COLO668 (cell line): ENCODE results near the gene TPRKB.
"Not testable (repeated sequence)": the region's sequence is repeated elsewhere in the genome, so short reads cannot be mapped to it uniquely, and the experiment has no call there.

Experiments used
- DNase-seq: peaks from one replicate; lab custom pipeline; 2025; ENCODE audit not compliant: unreplicated experiment; lab: John Stamatoyannopoulos, UW

The TPRKB gene

GRCh38 chr2:73740767-73741166, 3.6 kb upstream of the TPRKB start:
- DNase-seq, result no peak

DNA sequence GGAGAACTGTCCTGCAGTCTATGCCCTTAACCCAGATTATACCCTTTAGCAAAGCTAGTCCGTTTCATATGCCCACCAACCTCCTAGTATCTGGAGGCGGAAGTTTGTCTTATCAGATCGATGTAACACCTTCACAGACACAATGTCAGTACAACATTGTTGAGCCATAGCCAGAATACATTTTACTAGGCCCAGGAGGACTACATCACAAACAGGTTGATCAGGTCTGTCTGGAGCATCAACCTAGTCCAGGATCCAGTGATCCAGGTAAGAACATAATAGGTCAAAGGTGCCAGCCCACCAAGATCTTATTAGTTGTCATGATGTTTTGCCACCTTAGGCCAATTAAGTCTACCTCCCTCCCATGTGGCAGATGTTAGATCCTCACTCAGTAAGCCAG, 2.0 kb upstream of the TPRKB start:
- DNase-seq, result no peak

DNA sequence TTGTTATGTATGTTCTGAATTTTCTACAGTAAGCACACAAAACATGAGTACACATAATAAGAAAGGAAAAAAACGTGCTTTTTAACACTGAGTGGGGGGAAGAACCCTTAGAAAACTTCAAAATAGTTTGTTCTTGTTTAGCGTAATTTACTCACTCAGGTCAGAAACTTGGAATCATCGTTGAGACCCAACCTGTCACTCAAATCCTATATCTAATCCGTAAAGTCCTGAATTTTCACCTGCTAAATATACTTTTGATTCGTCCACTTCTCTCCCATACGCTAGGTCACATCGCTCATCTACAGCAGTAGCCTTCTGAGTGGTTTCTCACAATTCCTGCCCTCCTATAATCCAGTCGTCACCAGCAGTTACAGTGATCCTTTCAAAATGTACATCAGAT, 767 bp downstream of the TPRKB start:
- DNase-seq, result no peak

DNA sequence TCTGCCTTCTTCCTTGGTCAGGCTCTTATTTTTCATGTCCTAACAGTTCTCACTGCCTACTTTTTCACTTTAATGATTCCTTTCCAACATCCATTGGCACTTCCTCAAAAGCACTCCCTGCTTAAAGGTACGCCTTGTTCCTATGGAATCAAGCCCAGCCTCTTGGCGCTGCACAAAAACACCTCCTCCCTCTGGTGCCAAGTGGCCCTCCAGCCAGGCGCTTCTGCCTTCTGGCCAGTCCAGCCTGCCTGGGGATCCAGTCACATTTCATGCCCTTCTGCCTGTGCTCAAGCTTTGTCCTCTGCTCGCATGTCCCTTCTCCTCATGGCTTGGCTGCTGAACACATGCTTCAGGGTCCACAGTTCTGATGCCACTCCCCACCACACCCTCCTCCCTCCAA, 6.3 kb downstream of the TPRKB start:
- no peak for DNase-seq

DNA sequence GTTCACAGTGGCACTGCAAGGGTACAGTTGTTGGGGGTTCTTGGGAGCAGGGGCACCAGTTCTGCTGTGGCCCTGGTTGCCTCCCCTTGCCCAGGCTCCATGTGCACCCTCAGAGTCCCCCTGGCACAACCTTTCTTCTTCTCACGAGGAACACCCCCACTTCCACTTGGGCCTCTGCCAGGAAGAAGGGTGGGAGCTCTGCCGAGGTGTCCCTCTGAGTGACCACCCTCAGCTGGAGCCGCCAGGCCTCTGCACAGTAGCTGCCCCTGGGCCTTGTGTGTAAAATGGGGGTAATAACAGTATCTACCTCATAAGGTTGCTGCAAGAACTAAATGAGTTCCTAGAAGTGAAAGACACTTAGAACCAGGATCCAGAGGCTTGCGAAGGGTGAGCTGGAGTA, 8.4 kb downstream of the TPRKB start:
- DNase-seq, result no peak

DNA sequence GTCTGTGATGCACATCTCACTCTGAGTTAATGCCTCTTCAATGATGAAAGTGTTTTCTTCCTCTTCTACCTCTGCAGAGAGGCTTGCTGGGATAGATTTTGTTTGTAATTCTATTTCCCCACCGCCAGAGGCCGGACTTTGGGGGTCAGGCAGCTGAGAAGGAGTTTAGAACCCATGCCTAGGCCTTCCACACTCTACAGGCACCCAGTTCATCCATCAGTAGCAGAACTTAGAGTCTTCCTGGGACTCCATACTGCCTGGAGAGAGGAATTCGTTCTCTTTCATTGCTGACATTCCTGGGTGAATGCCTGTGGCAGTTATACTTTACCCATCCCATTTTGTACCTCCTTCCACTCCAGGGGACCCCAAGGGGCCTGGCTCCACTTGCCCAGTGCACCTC, 9.1 kb downstream of the TPRKB start:
- no peak for DNase-seq

DNA sequence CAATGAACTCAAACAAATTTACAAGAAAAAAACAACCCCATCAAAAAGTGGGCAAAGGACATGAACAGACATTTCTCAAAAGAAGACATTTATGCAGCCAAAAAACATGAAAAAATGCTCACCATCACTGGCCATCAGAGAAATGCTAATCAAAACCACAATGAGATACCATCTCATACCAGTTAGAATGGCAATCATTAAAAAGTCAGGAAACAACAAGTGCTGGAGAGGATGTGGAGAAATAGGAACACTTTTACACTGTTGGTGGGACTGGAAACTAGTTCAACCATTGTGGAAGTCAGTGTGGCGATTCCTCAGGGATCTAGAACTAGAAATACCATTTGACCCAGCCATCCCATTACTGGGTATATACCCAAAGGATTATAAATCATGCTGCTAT, 10.5 kb downstream of the TPRKB start:
- not testable (repeated sequence) for DNase-seq

DNA sequence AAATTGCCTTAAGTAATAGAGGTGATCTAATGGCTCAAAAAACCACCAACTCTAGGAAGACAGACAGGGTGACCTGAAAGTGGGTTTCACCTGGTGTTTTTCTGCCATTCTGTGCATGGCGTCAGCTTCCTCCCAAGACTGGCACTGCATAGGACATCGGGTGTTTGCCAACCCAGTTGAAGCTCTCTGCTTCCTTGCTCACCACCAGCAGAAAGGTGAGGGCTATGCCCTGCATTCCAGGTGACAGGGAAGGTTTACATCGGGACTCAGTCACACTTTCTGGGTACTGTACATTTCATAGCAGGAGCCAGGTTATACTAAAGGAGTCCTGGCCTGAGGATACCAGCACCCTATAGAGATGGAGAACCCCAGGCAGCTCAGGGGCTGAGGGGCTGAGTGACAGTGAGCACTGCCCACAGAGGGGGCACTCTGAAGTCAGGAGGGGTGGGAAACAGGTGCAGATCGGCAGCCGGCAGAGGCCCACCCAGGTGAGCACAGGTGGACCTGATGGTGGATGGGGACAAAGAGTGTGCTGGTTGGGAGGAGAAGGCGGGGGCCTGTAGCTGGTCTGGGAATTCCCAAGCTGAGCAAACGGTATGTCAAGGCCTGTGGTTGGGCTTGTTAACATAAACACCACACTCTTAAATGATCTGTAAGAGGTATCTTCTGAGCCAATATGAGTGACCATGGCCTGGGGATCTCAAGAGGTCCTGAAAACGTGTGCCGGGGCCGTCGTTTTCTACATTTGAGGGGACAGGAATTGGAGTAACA, 18.1 kb downstream of the TPRKB start:
- DNase-seq, result no peak

DNA sequence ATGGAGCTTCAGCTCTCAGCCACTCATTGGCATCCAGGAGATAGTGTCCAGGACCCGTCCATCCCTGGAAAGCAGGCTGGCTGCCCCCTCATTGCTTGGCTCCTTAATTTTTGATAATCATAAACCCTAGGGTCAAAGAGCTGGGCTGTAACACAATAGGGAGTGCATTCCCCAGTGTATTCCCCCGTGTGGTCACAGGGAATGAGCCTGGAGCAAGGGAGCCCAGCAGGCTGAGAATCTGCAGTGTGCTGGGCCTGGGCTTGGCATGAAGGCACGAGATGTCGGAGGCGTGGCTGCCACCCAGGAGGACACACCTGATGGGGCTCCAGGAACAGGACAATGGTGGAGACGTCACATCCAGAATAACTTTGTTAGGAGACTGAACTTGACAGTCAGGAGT, 18.7 kb downstream of the TPRKB start:
- DNase-seq, result no peak

DNA sequence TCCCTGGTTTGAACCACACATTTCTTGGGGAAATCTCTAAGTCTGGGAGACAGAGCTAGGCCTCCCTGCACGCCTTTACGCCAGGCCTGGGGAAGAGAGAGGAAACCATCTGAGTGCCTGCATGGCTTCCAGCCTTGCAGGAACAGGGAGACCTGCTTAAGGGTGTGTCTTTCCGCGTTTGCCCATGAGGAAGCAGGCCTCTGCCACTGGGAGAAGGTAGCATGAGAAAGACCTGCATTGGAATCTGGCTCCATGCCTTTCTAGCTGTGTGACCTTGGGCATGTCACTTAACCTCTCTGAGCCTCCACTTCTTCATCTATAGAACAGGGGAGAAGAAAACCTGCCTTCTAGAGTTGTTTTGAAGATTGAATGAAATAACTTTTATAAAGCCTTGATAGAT, 19.4 kb downstream of the TPRKB start:
- not testable (repeated sequence) for DNase-seq

GRCh38 chr2:73717251-73717606, 19.9 kb downstream of the TPRKB start:
- DNase-seq, result no peak

- DNase-seq, result no peak
Measured at GRCh38 chr2:73716543-73717250, 20.4 kb downstream of the TPRKB start.

- DNase-seq, result no peak
Measured at GRCh38 chr2:73714091-73714490, 23.1 kb downstream of the TPRKB start.

DNA sequence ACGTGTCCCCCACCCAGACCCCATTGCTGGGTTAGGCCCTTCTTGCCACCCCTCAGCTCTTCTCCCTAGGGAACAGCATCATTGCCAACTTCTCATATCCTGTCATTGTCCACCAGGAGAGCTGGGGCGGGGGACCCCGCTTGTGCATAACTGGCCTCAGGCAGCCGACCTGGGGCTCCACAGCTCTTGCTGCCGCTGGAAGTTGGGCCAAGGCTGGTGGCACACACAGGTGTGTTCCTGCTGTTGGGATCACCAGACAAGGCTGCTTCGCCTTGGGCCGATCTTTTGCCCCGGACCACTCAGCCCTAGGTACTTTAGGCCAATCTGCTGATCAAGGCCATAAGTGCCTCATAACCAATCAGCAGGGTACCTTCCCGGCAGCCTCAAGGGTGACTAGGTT, 28.6 kb downstream of the TPRKB start:
- no peak for DNase-seq

DNA sequence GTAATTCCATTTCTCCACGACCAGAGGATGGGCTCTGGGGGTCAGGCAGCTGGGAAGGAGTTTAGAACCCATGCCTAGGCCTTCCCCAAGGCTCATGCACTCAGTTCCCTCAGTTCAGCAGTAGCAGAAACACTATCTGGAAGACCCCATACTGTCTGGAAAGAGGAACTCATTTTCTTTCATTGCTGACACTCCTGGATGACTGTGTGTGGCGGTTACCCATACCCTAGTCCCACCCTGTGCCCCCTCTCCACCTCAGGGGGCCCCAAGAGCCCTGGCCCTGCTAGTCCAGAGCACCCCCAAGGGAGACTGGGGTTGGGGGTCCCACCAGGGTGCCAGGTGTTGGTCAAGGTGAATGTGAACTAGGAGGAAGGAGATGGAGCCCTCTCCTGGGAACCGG, 29.5 kb downstream of the TPRKB start:
- no peak for DNase-seq

GRCh38 chr2:73707058-73707457, 30.1 kb downstream of the TPRKB start:
- DNase-seq, result no peak

- DNase-seq, result no peak
Measured at GRCh38 chr2:73705091-73705490, 32.1 kb downstream of the TPRKB start.

DNA sequence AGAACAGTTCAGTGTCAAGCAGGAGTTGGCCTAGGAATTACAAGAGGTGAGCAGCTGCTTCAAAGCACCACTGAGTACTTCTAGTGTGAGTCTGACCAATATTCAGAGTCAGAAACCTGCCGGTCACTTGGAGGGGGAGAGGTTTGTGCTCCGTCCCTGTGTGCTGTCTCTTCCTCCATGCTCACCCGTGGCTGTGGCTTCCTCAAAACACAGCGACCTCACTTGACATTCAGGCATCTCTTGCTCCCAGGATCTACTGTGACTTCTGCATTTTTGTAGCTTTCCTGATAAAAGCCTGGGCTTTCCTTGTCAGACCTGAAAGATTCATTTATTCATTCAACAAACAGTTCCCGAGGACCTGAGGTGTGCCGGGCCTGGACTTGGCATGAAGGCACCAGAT, 32.9 kb downstream of the TPRKB start:
- no peak for DNase-seq

DNA sequence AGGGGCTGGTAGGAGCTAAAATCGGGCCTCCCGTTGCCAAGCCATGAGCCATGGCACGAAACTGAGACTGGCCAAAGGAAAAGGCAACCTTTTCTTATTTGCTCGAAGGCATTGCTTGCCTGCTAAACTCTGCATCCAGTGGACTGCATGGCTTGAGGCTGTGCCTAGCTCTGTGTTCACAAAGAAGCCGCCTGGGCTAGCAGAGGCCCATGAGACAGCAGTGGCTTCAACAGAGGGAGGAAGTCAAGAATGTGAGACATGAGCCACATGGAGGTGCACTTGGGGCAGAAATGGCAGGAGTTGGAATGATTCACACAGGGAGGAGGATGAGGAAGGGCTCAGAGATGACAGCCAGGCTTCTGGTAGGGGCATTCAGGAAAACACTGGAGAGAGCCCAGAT, 33.5 kb downstream of the TPRKB start:
- no peak for DNase-seq

DNA sequence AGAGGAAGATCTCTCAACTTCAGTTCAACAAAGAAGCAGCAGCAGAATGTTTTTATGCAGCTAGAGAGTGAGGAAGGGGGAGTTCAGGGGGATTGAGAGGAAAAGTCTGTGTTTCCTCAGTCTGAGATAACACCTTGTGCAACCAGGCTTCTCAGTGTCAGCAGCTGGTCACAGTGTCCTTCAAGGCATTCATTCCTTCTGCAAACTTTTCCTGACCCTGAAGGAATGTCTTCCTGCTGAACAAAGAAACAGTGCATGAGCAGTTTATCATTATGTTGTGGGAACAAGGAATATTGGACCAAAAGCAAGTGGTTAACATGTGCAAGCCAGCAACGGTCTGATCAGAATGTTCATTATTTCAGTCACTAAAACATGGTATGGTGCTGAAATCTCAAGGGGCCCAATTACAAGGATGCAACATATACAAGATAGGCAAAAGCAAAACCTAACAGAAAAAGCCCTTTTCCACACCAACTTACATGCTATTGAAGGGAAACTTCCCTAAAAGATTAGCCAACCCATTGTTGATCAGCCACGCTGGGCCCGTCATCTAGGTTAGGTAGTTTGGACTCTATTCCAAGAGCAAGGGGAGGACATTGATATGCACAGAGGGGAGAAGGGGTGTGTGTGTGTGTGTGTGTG, 34.2 kb downstream of the TPRKB start:
- DNase-seq, result not testable (repeated sequence)

- DNase-seq, result no peak
Measured at GRCh38 chr2:73701968-73702665, 35.0 kb downstream of the TPRKB start.

DNA sequence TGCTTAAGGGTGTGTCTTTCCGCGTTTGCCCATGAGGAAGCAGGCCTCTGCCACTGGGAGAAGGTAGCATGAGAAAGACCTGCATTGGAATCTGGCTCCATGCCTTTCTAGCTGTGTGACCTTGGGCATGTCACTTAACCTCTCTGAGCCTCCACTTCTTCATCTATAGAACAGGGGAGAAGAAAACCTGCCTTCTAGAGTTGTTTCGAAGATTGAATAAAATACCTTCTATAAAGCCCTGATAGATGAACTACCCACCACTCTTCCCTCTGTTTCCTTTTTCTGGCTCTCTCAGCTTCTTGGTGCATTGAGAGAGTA, 35.7 kb downstream of the TPRKB start:
- not testable (repeated sequence) for DNase-seq
